SK-N-SH (cell line): ENCODE data around the gene PPAN.

Experiments
- CTCF ChIP-seq: fragments of 200-600 bp; sonication (generic); IDR thresholded peaks from 2 replicates; pipeline ENCODE4 v1.6.1; 2017; ENCODE audit warnings: antibody characterized with exemption, mild to moderate bottlenecking, moderate library complexity
- MAX ChIP-seq: IDR thresholded peaks from 2 replicates; pipeline ENCODE4 v1.4.0; 2012; ENCODE audit warnings: low read depth
- RAD21 ChIP-seq: IDR thresholded peaks from 2 replicates; pipeline ENCODE4 v1.6.1; 2012; ENCODE audit warnings: mild to moderate bottlenecking, low read length

- no peak for TF ChIP-seq RAD21
- no peak for TF ChIP-seq MAX
- TF ChIP-seq CTCF = no peak
Observed at GRCh38 chr19:10137751-10138682, 31.9 kb downstream of the PPAN start.
